T-helper 9 cell (primary cell): ENCODE data around the gene VEPH1.
"Not testable (repeated sequence)": the region's sequence is repeated elsewhere in the genome, so short reads cannot be mapped to it uniquely, and the experiment has no call there.

Experiments used
- DNase-seq: peaks from one replicate; pipeline ENCODE4 v3.0.0-alpha.2; 2020

VEPH1 gene

GRCh38 chr3:157336252-157337009 lies 166.8 kb downstream of the VEPH1 start:
- no peak for DNase-seq

GRCh38 chr3:157335233-157336076 lies 167.8 kb downstream of the VEPH1 start:
- no peak for DNase-seq

GRCh38 chr3:157333551-157333991 lies 169.6 kb downstream of the VEPH1 start:
- DNase-seq, result no peak

- DNase-seq, result no peak
Measured at GRCh38 chr3:157330206-157330605, 173.0 kb downstream of the VEPH1 start.

GRCh38 chr3:157329551-157329950 lies 173.7 kb downstream of the VEPH1 start:
- no peak for DNase-seq

GRCh38 chr3:157327837-157328236 lies 175.4 kb downstream of the VEPH1 start:
- DNase-seq, result no peak

GRCh38 chr3:157327018-157327417 lies 176.2 kb downstream of the VEPH1 start:
- no peak for DNase-seq

- DNase-seq, result not testable (repeated sequence)
Measured at GRCh38 chr3:157324869-157325268, 178.3 kb downstream of the VEPH1 start.

- no peak for DNase-seq
Measured at GRCh38 chr3:157323360-157323759, 179.9 kb downstream of the VEPH1 start.

GRCh38 chr3:157319672-157320071 lies 183.5 kb downstream of the VEPH1 start:
- DNase-seq, result no peak

- DNase-seq, result no peak
Measured at GRCh38 chr3:157318639-157319288, 184.5 kb downstream of the VEPH1 start.

- no peak for DNase-seq
Measured at GRCh38 chr3:157317895-157318294, 185.3 kb downstream of the VEPH1 start.

- DNase-seq, result no peak
Measured at GRCh38 chr3:157313186-157313585, 190.0 kb downstream of the VEPH1 start.

- no peak for DNase-seq
Measured at GRCh38 chr3:157312376-157312745, 190.9 kb downstream of the VEPH1 start.

GRCh38 chr3:157311633-157312375 lies 191.4 kb downstream of the VEPH1 start:
- no peak for DNase-seq

- no peak for DNase-seq
Measured at GRCh38 chr3:157310329-157311052, 192.7 kb downstream of the VEPH1 start.

GRCh38 chr3:157306502-157306901 lies 196.7 kb downstream of the VEPH1 start:
- no peak for DNase-seq

GRCh38 chr3:157305392-157305791 lies 197.8 kb downstream of the VEPH1 start:
- no peak for DNase-seq

GRCh38 chr3:157301755-157302154 lies 201.5 kb downstream of the VEPH1 start:
- DNase-seq, result no peak

- DNase-seq, result no peak
Measured at GRCh38 chr3:157300981-157301663, 202.1 kb downstream of the VEPH1 start.

GRCh38 chr3:157300094-157300493 lies 203.1 kb downstream of the VEPH1 start:
- no peak for DNase-seq
